ENCODE measurements around the gene UGT2B17. TPM values are rescaled to one million over a fixed set of nuclear protein-coding genes. Genes with fewer than 3 reads are reported as not detected.
"Not testable (repeated sequence)": the region's sequence is repeated elsewhere in the genome, so short reads cannot be mapped to it uniquely, and the experiment has no call there.

The UGT2B17 gene
- polyA plus RNA-seq, 1 of the 3 experiments (the other 2 are of a cell fraction), result not detected

DNA sequence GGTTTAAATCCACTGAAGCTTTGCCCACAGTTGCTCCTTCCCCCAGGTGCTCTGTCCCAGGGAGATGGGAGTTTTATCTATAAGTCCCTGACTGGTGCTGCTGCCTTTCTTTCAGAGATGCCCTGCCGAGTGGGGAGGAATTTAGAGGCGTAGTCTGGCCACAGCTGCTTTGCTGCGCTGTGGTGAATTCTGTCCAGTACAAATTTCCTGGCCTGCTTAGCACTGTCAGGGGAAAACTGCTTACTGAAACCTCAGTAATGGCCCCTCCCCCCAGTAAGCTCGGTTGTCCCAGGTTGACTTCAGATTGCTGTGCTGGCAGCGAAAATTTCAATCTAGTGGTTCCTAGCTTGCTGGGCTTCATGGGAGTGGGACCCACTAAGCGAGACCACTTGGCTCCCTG, 40.1 kb downstream of the UGT2B17 start:
- H3K27ac ChIP-seq (ENCODE audit: low read depth in 2 of 2, low read length in 1 of 2), result no peak overlapping the region
- H3K27me3 ChIP-seq (ENCODE audit: insufficient read depth), result no peaks in the 10 kb centered on the region
- H3K36me3 ChIP-seq (replicated peaks in 1 of 2; ENCODE audit: control insufficient read depth in 1 of 2, insufficient read depth in 2 of 2, low read length in 1 of 2), result no peaks in the 10 kb centered on the region
- H2AFZ ChIP-seq (ENCODE audit: low read depth), result no peak overlapping the region
- H3K4me1 ChIP-seq (ENCODE audit: control insufficient read depth in 1 of 2, insufficient read depth in 2 of 2, low read depth in 1 of 2, low read length in 1 of 2), result no peaks in the 10 kb centered on the region
- H3K79me2 ChIP-seq (ENCODE audit: insufficient read depth), result no peaks in the 10 kb centered on the region
- H4K20me1 ChIP-seq (ENCODE audit: insufficient read depth), result no peaks in the 10 kb centered on the region
- no peaks in the 10 kb centered on the region for H3K9me3 ChIP-seq
- no peaks in the 10 kb centered on the region for H3F3A ChIP-seq (replicated peaks; ENCODE audit: insufficient read depth)
- no peaks in the 10 kb centered on the region for H3K9me2 ChIP-seq
- no peak overlapping the region for H3K4me3 ChIP-seq (ENCODE audit: low read depth in 2 of 2, low read length in 1 of 2)
- no peak overlapping the region for H3K9ac ChIP-seq
- no peak for DNase-seq
- H3K4me2 ChIP-seq, result no peak overlapping the region
- CTCF ChIA-PET, result no interaction called here
- 15% methylated on average over 2 of the region's 6 CpGs for WGBS (ENCODE audit: low lambda C conversion rate)
- POLR2A ChIA-PET, result no interaction called here
- TF ChIP-seq, protein P1, sequence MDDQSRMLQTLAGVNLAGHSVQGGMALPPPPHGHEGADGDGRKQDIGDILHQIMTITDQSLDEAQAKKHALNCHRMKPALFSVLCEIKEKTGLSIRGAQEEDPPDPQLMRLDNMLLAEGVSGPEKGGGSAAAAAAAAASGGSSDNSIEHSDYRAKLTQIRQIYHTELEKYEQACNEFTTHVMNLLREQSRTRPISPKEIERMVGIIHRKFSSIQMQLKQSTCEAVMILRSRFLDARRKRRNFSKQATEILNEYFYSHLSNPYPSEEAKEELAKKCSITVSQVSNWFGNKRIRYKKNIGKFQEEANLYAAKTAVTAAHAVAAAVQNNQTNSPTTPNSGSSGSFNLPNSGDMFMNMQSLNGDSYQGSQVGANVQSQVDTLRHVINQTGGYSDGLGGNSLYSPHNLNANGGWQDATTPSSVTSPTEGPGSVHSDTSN (IDR thresholded peaks at IDR 0.05), result no peak
- TF ChIP-seq FOSL2 (IDR thresholded peaks at IDR 0.05; ENCODE audit: borderline replicate concordance, low read depth) (no peak), EP300 (IDR thresholded peaks at IDR 0.05; ENCODE audit: borderline replicate concordance in 1 of 2, low read depth in 1 of 2, low read length in 1 of 2) (no peak), FOXM1 (IDR thresholded peaks at IDR 0.05; ENCODE audit: low read depth) (no peak), RFX5 (IDR thresholded peaks at IDR 0.05; ENCODE audit: low read length) (no peak), NRF1 (IDR thresholded peaks at IDR 0.05; ENCODE audit: low read depth, low read length) (no peak), POLR2AphosphoS5 (IDR thresholded peaks at IDR 0.05; ENCODE audit: low read depth, low read length) (no peak), TAF1 (IDR thresholded peaks at IDR 0.05; ENCODE audit: borderline replicate concordance, low read depth, low read length) (no peak), MXI1 (IDR thresholded peaks at IDR 0.05; ENCODE audit: low read depth, low read length) (no peak), GABPA (IDR thresholded peaks at IDR 0.05; ENCODE audit: low read depth) (no peak), TCF12 (IDR thresholded peaks at IDR 0.05) (no peak), MEF2A (IDR thresholded peaks at IDR 0.05; ENCODE audit: borderline replicate concordance, low read depth) (no peak), YY1 (IDR thresholded peaks at IDR 0.05; ENCODE audit: low read depth) (no peak), EZH2phosphoT487 (IDR thresholded peaks at IDR 0.05; ENCODE audit: borderline replicate concordance, low read depth) (no peak), SMC3 (IDR thresholded peaks at IDR 0.05; ENCODE audit: low read depth, low read length) (no peak), FOXJ3 (CRISPR knock-in tag; IDR thresholded peaks at IDR 0.05) (no peak)
- TF ChIP-seq, protein P2, sequence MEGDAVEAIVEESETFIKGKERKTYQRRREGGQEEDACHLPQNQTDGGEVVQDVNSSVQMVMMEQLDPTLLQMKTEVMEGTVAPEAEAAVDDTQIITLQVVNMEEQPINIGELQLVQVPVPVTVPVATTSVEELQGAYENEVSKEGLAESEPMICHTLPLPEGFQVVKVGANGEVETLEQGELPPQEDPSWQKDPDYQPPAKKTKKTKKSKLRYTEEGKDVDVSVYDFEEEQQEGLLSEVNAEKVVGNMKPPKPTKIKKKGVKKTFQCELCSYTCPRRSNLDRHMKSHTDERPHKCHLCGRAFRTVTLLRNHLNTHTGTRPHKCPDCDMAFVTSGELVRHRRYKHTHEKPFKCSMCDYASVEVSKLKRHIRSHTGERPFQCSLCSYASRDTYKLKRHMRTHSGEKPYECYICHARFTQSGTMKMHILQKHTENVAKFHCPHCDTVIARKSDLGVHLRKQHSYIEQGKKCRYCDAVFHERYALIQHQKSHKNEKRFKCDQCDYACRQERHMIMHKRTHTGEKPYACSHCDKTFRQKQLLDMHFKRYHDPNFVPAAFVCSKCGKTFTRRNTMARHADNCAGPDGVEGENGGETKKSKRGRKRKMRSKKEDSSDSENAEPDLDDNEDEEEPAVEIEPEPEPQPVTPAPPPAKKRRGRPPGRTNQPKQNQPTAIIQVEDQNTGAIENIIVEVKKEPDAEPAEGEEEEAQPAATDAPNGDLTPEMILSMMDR (IDR thresholded peaks at IDR 0.05), result no peak
- TF ChIP-seq, protein P3, sequence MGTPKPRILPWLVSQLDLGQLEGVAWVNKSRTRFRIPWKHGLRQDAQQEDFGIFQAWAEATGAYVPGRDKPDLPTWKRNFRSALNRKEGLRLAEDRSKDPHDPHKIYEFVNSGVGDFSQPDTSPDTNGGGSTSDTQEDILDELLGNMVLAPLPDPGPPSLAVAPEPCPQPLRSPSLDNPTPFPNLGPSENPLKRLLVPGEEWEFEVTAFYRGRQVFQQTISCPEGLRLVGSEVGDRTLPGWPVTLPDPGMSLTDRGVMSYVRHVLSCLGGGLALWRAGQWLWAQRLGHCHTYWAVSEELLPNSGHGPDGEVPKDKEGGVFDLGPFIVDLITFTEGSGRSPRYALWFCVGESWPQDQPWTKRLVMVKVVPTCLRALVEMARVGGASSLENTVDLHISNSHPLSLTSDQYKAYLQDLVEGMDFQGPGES (IDR thresholded peaks at IDR 0.05; ENCODE audit: low read depth, low read length), result no peak
- TF ChIP-seq, protein P4, sequence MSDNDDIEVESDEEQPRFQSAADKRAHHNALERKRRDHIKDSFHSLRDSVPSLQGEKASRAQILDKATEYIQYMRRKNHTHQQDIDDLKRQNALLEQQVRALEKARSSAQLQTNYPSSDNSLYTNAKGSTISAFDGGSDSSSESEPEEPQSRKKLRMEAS (IDR thresholded peaks at IDR 0.05; ENCODE audit: low read depth), result no peak
- TF ChIP-seq, protein P5, sequence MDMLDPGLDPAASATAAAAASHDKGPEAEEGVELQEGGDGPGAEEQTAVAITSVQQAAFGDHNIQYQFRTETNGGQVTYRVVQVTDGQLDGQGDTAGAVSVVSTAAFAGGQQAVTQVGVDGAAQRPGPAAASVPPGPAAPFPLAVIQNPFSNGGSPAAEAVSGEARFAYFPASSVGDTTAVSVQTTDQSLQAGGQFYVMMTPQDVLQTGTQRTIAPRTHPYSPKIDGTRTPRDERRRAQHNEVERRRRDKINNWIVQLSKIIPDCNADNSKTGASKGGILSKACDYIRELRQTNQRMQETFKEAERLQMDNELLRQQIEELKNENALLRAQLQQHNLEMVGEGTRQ (IDR thresholded peaks at IDR 0.05; ENCODE audit: borderline replicate concordance, low read depth, low read length), result no peak

DNA sequence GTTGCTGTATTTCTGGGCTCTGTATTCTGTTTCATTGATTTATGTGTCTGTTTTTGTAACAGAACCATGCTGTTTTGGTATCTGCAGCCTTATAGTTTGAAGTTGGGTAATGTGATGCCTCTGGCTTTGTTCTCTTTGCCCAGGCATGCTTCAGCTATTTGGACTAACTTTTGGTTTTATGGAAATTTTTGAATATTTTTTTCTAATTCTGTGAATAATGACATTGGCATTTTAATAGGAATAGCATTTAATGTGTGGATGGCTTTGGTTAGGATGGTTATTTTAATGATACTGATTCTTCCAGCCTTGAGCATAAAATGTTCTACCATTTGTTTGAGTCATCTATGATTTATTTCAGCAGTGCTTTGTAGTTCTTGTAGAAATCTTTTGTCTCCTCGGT, 53.9 kb downstream of the UGT2B17 start:
- WGBS (ENCODE audit: low lambda C conversion rate), result 0% methylated on average over 1 of the region's 1 CpG
- not testable (repeated sequence) for H3K4me2 ChIP-seq

More for the DNA sequence above, 53.9 kb downstream of the UGT2B17 start:
- DNase-seq; H3K9me2 ChIP-seq; H2AFZ ChIP-seq (ENCODE audit: low read depth); H3K4me3 ChIP-seq (ENCODE audit: low read depth in 2 of 2, low read length in 1 of 2); H4K20me1 ChIP-seq (ENCODE audit: insufficient read depth); H3K4me1 ChIP-seq (ENCODE audit: control insufficient read depth in 1 of 2, insufficient read depth in 2 of 2, low read depth in 1 of 2, low read length in 1 of 2); H3K9ac ChIP-seq; CTCF ChIA-PET; H3K27ac ChIP-seq (ENCODE audit: low read depth in 2 of 2, low read length in 1 of 2); POLR2A ChIA-PET; H3K9me3 ChIP-seq; H3K27me3 ChIP-seq (ENCODE audit: insufficient read depth); H3F3A ChIP-seq (replicated peaks; ENCODE audit: insufficient read depth); H3K36me3 ChIP-seq (replicated peaks in 1 of 2; ENCODE audit: control insufficient read depth in 1 of 2, insufficient read depth in 2 of 2, low read length in 1 of 2); H3K79me2 ChIP-seq (ENCODE audit: insufficient read depth): not testable (repeated sequence)

All from SK-N-SH (cell line).